HEK293 (cell line): ENCODE results near the gene TBC1D13.

Source experiments
- ATF2 ChIP-seq: fragments of 450-650 bp; formaldehyde crosslinking; IDR thresholded peaks from 2 replicates; pipeline ENCODE4 v1.5.1; 2016; ENCODE audit warnings: missing biosample characterization, missing genetic modification characterization, low read depth
- BCL11B ChIP-seq: fragments of 450-650 bp; formaldehyde crosslinking; IDR thresholded peaks from 2 replicates; pipeline ENCODE4 v1.5.1; 2016; ENCODE audit warnings: low read depth, missing biosample characterization, missing genetic modification characterization
- FEZF1 ChIP-seq: fragments of 450-650 bp; formaldehyde crosslinking; IDR thresholded peaks from 2 replicates; pipeline ENCODE4 v1.5.1; 2016; ENCODE audit warnings: missing biosample characterization, missing genetic modification characterization
- GLIS2 ChIP-seq: fragments of 450-650 bp; formaldehyde crosslinking; IDR thresholded peaks from 2 replicates; pipeline ENCODE4 v1.5.1; 2016; ENCODE audit warnings: missing biosample characterization, missing genetic modification characterization
- IKZF3 ChIP-seq: fragments of 450-650 bp; IDR thresholded peaks from 2 replicates; pipeline ENCODE4 v1.5.0; 2018; ENCODE audit warnings: missing biosample characterization, mild to moderate bottlenecking, missing genetic modification characterization, moderate library complexity
- OVOL3 ChIP-seq: fragments of 450-650 bp; formaldehyde crosslinking; IDR thresholded peaks from 2 replicates; pipeline ENCODE4 v1.5.1; 2016; ENCODE audit warnings: missing biosample characterization, missing genetic modification characterization
- SALL2 ChIP-seq: fragments of 450-650 bp; formaldehyde crosslinking; IDR thresholded peaks from 2 replicates; pipeline ENCODE4 v1.5.0; 2017; ENCODE audit warnings: missing biosample characterization, mild to moderate bottlenecking, missing genetic modification characterization, borderline replicate concordance
- ZBTB20 ChIP-seq: fragments of 450-650 bp; formaldehyde crosslinking; IDR thresholded peaks from 2 replicates; pipeline ENCODE4 v1.5.1; 2016; ENCODE audit warnings: missing biosample characterization, missing genetic modification characterization
- ZBTB26 ChIP-seq: fragments of 450-650 bp; formaldehyde crosslinking; optimal IDR thresholded peaks from 2 replicates; pipeline ENCODE3; 2016; ENCODE audit warnings: missing biosample characterization, mild to moderate bottlenecking, missing genetic modification characterization
- ZFHX2 ChIP-seq: fragments of 450-650 bp; formaldehyde crosslinking; conservative IDR thresholded peaks from 2 replicates; pipeline ENCODE4 v1.5.1; 2016; ENCODE audit warnings: missing biosample characterization, missing genetic modification characterization
- ZFP37 ChIP-seq: fragments of 450-650 bp; formaldehyde crosslinking; IDR thresholded peaks from 2 replicates; pipeline ENCODE4 v1.5.1; 2016; ENCODE audit warnings: missing biosample characterization, missing genetic modification characterization
- ZNF169 ChIP-seq: fragments of 450-650 bp; formaldehyde crosslinking; IDR thresholded peaks from 2 replicates; pipeline ENCODE4 v1.5.1; 2016; ENCODE audit warnings: missing biosample characterization, missing genetic modification characterization
- ZNF239 ChIP-seq: fragments of 450-650 bp; formaldehyde crosslinking; IDR thresholded peaks from 2 replicates; pipeline ENCODE4 v1.5.1; 2016; ENCODE audit warnings: missing biosample characterization, missing genetic modification characterization
- ZNF280D ChIP-seq: fragments of 450-650 bp; formaldehyde crosslinking; IDR thresholded peaks from 2 replicates; pipeline ENCODE4 v1.5.1; 2016; ENCODE audit warnings: missing biosample characterization, missing genetic modification characterization
- ZNF341 ChIP-seq: fragments of 450-650 bp; formaldehyde crosslinking; IDR thresholded peaks from 2 replicates; pipeline ENCODE4; 2016; ENCODE audit warnings: low read depth, missing biosample characterization, missing genetic modification characterization
- ZNF449 ChIP-seq: fragments of 450-650 bp; formaldehyde crosslinking; IDR thresholded peaks from 2 replicates; pipeline ENCODE4 v1.5.1; 2017; ENCODE audit warnings: missing biosample characterization, mild to moderate bottlenecking, missing genetic modification characterization, moderate library complexity
- ZNF501 ChIP-seq: fragments of 450-650 bp; formaldehyde crosslinking; IDR thresholded peaks from 2 replicates; pipeline ENCODE4 v1.5.1; 2016; ENCODE audit warnings: missing biosample characterization, missing genetic modification characterization
- ZNF513 ChIP-seq: fragments of 450-650 bp; IDR thresholded peaks from 2 replicates; pipeline ENCODE4 v1.5.1; 2018; ENCODE audit warnings: missing biosample characterization, missing genetic modification characterization
- ZNF548 ChIP-seq: fragments of 450-650 bp; formaldehyde crosslinking; IDR thresholded peaks from 2 replicates; pipeline ENCODE4 v1.5.1; 2016; ENCODE audit warnings: missing biosample characterization, missing genetic modification characterization
- ZNF555 ChIP-seq: fragments of 450-650 bp; formaldehyde crosslinking; conservative IDR thresholded peaks from 2 replicates; pipeline ENCODE4 v1.5.1; 2017; ENCODE audit warnings: missing biosample characterization, mild to moderate bottlenecking, missing genetic modification characterization, inconsistent platforms
- ZNF639 ChIP-seq: fragments of 450-650 bp; formaldehyde crosslinking; IDR thresholded peaks from 2 replicates; pipeline ENCODE4 v1.5.1; 2016; ENCODE audit warnings: missing biosample characterization, missing genetic modification characterization
- ZNF704 ChIP-seq: fragments of 450-650 bp; formaldehyde crosslinking; IDR thresholded peaks from 2 replicates; pipeline ENCODE4 v1.5.1; 2016; ENCODE audit warnings: missing biosample characterization, missing genetic modification characterization
- ZNF785 ChIP-seq: fragments of 450-650 bp; formaldehyde crosslinking; IDR thresholded peaks from 2 replicates; pipeline ENCODE4 v1.5.1; 2016; ENCODE audit warnings: missing biosample characterization, missing genetic modification characterization
- ZSCAN16 ChIP-seq: fragments of 450-650 bp; formaldehyde crosslinking; IDR thresholded peaks from 2 replicates; pipeline ENCODE4 v1.5.1; 2016; ENCODE audit warnings: missing biosample characterization, missing genetic modification characterization
- ZSCAN30 ChIP-seq: fragments of 450-650 bp; IDR thresholded peaks from 2 replicates; pipeline ENCODE4 v1.5.1; 2018; ENCODE audit warnings: missing biosample characterization, mild to moderate bottlenecking, missing genetic modification characterization, moderate library complexity
- ZXDB ChIP-seq: fragments of 450-650 bp; formaldehyde crosslinking; IDR thresholded peaks from 2 replicates; pipeline ENCODE4 v1.5.1; 2016; ENCODE audit warnings: missing biosample characterization, missing genetic modification characterization

Gene TBC1D13

GRCh38 chr9:128771745-128772519, 15.1 kb upstream of the TBC1D13 start, which contains the start of gene ZER1 (continued):
- TF ChIP-seq ZBTB26 (tag by site-specific recombination) (peak; percentile 61), ZNF169 (tag by site-specific recombination) (no peak), ZXDB (tag by site-specific recombination) (peak; percentile 91), ZNF785 (tag by site-specific recombination) (peak; percentile 83; the same call in 1 of the 2 replicates), IKZF3 (tag by site-specific recombination) (peak; percentile 65), ZNF341 (peak; percentile 24; the same call in 1 of the 2 replicates), ZNF239 (peak; percentile 64; the same call in 1 of the 2 replicates), ZNF555 (tag by site-specific recombination) (no peak), ATF2 (tag by site-specific recombination) (peak; percentile 40; the same call in 1 of the 2 replicates), ZNF639 (tag by site-specific recombination) (peak; percentile 91; the same call in 1 of the 2 replicates), ZNF501 (tag by site-specific recombination) (peak; percentile 98), ZSCAN30 (tag by site-specific recombination) (peak; percentile 99), ZNF513 (tag by site-specific recombination) (no peak; the same call in 1 of the 2 replicates), GLIS2 (tag by site-specific recombination) (peak; percentile 80), SALL2 (tag by site-specific recombination) (no peak), ZFP37 (tag by site-specific recombination) (peak; percentile 97), FEZF1 (peak; percentile 44), ZBTB20 (tag by site-specific recombination) (peak; percentile 74; the same call in 1 of the 2 replicates), BCL11B (tag by site-specific recombination) (no peak), OVOL3 (tag by site-specific recombination) (peak; percentile 62; the same call in 1 of the 2 replicates), ZFHX2 (tag by site-specific recombination) (peak; percentile 74), ZNF704 (tag by site-specific recombination) (0 out of 2 replicates have a peak, but pooled peaks have one; percentile 39), ZNF449 (tag by site-specific recombination) (peak; percentile 81), ZSCAN16 (tag by site-specific recombination) (no peak), ZNF548 (tag by site-specific recombination) (no peak), ZNF280D (tag by site-specific recombination) (no peak)
